Muscle of back (tissue), 11 donors: ENCODE measurements around the gene IPO5. TPM values are rescaled to one million over a fixed set of nuclear protein-coding genes. Genes with fewer than 3 reads are reported as not detected.

Source experiments
- DNase-seq, 3 donors: peaks; one replicate each; pipeline versions ENCODE4 v3.0.0 to v3.0.0-alpha.2; 2013
- polyA plus RNA-seq, 10 donors: library from polyadenylated mRNA; unstranded; fragments of 120-200 nt; gene quantifications; one replicate each; pipeline ENCODE4 v1.2.1, GENCODE V29; 2013; ENCODE audit not compliant: insufficient read length in 10 of 10

The IPO5 gene
- polyA plus RNA-seq, 10 donors, result 141 to 214 (median 181) TPM

- DNase-seq, result no peak
Observed at GRCh38 chr13:98054301-98054700, 100.8 kb downstream of the IPO5 start.

GRCh38 chr13:98055623-98056022 is 102.1 kb downstream of the IPO5 start:
- no peak for DNase-seq

- DNase-seq, result no peak
Observed at GRCh38 chr13:98056839-98057410, 103.5 kb downstream of the IPO5 start.

DNA sequence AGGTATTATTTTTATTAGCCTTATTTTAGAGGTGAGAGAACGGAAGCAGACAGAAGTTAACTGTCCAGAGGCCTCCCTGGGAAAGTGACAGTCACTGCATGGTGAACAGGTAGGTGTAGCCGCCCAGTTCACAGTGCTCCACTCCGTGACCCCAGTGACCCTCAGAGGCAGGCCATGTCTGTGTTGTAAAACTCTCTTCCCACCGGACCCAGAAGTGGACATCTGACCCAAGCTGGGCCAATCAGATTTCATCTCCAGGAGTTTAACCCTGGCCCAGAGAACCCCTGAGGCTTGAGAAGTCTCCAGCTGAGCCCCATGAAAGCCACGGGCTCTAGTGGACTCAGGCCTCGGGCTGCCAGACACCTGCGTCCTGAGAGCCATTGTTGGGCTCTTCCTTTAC is 105.8 kb downstream of the IPO5 start:
- no peak for DNase-seq

- DNase-seq, result no peak
Observed at GRCh38 chr13:98060282-98060681, 106.8 kb downstream of the IPO5 start.

DNA sequence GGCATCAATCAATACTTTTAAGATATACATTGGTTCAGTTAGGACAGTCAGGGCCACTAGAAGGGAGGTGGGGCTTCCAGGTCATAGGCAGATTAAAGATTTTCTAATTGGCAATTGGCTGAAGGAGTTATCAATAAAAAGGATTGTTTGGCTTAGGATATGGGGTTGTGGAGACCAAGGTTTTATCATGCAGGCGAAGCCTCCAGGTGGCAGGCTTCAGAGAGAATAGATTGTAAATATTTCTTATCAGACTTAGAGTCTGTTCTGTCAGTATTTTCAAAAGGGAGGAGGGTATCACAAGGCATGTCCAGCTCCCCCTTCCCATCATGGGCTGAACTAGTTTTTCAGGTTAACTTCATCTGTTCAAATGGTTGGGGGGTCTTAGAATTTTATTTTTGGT is 112.0 kb downstream of the IPO5 start:
- no peak for DNase-seq

- DNase-seq, result no peak
Observed at GRCh38 chr13:98066636-98067035, 113.2 kb downstream of the IPO5 start.

DNA sequence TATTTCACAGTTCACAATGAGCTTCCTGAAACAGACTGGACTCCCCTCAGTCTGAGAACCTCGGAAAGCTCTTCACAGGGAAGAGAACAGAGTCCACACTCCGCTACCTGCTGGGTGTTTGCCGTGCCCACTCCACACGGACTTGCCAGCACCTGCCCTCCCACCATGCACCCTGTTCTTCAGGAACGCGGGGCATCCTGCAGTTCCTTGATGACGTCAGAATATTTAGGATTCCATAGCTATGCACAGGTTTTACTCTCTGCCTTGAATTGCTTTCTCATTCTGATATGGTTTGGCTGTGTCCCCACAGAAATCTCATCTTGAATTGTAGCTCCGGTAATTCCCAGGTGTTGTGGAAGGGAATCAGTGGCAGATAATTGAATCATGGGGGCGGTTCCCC is 115.0 kb downstream of the IPO5 start:
- no peak for DNase-seq

- no peak for DNase-seq
Observed at GRCh38 chr13:98069985-98070384, 116.5 kb downstream of the IPO5 start.

DNA sequence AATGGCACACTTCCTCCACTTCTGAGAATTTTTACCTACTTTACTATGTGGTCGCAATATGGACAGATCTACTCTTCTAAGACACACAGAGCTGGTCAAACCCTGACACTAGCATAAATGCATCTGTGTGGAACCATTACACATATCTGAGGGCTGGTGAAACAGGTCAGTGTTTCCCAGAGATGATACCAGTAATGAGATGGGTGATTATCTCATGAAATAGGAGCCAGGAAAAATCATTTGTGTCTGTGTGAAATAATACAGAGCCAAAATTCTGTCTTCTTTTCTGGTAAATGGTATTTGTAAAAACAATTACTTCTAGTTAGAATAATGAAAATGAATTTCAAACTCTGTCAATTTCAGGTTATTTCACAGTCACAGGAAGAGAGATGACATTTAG is 117.8 kb downstream of the IPO5 start:
- DNase-seq, result no peak

DNA sequence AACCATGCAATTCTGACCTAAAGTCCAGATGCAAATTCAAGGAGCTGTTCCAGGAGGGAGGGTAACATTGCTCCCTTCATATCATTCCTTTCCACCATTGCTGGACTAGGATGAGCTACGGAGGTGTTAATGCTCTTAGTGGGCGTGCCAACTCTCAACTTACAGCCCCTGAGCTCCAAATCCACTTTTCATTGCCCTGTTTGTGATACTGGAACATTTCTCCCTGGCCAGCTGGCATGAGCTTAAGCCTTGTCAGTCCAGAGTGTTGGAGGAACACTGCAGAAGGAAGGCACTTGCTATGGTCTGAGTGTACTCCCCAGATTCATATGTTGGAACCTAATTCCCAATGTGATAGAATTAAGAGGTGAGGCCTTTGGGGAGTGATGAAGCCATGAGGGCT is 119.0 kb downstream of the IPO5 start:
- DNase-seq, result peak in 2 of 3 donors; percentile 22 to 25

Other genes with a start within 250 kb of the IPO5 start
- gene FARP1, start 189.4 kb downstream of the IPO5 start, polyA plus RNA-seq, result 10 to 100 TPM; 67.7 to 94.0 (median 73.8) TPM
- gene RNF113B, start 223.6 kb downstream of the IPO5 start, polyA plus RNA-seq, result not detected